ENCODE results near the gene CCDC60. TPM values are rescaled to one million over a fixed set of nuclear protein-coding genes. Genes with fewer than 3 reads are reported as not detected.

CCDC60 gene
- total RNA-seq, 1 donor from 2014 or later = not detected

DNA sequence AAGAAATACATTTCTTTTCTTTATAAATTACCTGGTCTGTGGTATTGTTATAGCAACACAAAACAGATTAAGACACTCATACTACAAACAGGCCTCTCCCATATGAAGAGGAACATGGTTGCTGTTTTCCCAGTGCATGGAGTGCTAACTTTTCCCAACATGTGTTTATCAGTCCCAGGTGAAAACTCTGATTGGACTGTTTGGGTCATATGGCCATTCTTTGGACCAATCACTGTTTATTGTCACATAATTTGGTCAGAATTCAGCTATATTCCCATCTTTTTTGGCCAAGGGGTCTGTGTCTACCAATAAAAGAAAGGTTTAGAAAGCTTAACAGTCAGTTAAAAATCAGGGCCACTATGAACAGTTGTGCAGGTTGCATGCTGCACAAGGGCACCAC, 35.4 kb upstream of the CCDC60 start:
- intact Hi-C loops (cut with DNase I) = no loop called here
- Histone ChIP-seq H3K36me3 (no peaks in the 10 kb centered on the region), H3K27me3 (no peaks in the 10 kb centered on the region), H3K9me3 (no peaks in the 10 kb centered on the region), H3K4me1 (no peaks in the 10 kb centered on the region), H3K27ac (no peak overlapping the region), H3K4me3 (no peak overlapping the region)
- TF ChIP-seq, protein P1, sequence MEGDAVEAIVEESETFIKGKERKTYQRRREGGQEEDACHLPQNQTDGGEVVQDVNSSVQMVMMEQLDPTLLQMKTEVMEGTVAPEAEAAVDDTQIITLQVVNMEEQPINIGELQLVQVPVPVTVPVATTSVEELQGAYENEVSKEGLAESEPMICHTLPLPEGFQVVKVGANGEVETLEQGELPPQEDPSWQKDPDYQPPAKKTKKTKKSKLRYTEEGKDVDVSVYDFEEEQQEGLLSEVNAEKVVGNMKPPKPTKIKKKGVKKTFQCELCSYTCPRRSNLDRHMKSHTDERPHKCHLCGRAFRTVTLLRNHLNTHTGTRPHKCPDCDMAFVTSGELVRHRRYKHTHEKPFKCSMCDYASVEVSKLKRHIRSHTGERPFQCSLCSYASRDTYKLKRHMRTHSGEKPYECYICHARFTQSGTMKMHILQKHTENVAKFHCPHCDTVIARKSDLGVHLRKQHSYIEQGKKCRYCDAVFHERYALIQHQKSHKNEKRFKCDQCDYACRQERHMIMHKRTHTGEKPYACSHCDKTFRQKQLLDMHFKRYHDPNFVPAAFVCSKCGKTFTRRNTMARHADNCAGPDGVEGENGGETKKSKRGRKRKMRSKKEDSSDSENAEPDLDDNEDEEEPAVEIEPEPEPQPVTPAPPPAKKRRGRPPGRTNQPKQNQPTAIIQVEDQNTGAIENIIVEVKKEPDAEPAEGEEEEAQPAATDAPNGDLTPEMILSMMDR (IDR thresholded peaks at IDR 0.05) = no peak
- no peak for DNase-seq (ENCODE audit: low spot score in 2 of 2)

DNA sequence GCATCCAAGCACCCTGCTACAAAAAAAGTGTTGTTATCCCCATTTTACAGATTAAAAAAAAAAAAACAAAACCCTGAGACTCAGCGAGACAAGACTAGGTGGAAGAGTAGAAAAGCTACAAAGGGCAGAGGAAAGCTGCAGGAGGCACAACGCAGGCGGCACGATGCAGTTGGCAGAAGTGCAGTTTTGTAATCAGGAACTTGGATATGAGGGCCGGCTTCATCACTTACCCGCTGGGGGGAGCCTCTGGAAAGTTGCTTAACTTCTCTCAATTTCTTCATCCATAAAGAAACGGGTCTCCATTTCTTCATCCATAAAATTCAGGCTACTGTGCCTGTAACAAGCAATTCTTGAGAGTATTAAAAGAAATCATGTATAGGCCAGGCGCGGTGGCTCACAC, 33.1 kb upstream of the CCDC60 start:
- no peaks in the 10 kb centered on the region for H3K36me3 ChIP-seq
- no peaks in the 10 kb centered on the region for H3K27me3 ChIP-seq
- TF ChIP-seq, protein P1 (IDR thresholded peaks at IDR 0.05) = no peak
- H3K4me3 ChIP-seq = no peak overlapping the region
- H3K27ac ChIP-seq = no peak overlapping the region
- no peaks in the 10 kb centered on the region for H3K9me3 ChIP-seq
- no peaks in the 10 kb centered on the region for H3K4me1 ChIP-seq
- intact Hi-C loops (cut with DNase I) = no loop called here
- no peak for DNase-seq (ENCODE audit: low spot score in 2 of 2)

DNA sequence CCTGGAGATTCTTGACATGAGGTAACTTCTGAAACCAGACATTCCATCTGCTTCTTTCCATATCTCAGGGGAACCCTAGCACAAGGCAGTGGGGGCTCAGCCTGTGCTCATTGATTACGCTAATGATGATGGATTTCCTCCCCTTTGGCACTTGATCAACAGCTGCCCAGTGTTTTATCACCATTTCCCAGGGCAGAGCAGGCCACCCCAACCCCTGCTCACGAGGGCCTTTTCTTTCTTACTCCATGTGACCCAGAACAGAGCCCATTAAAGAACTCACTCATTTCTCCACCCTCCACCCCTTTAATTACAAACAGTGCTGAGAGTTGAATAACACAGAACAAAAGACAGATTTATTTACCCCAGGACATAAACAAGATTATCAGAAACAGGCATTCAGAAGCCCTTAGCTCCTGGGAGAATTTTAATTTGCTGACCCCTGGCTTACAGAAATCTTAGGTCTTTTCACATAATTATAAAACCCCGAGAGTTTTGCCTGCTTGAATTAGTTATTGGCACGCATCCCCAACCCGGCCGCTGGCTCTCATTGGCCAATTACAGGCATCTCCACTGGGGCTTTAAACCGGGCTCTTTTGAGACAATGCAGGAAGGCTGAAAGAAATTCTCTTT, 32.0 kb upstream of the CCDC60 start:
- TF ChIP-seq, protein P1 (IDR thresholded peaks at IDR 0.05) = no peak
- Histone ChIP-seq H3K36me3 (no peaks in the 10 kb centered on the region), H3K27ac (no peak overlapping the region), H3K9me3 (no peaks in the 10 kb centered on the region), H3K4me1 (no peaks in the 10 kb centered on the region), H3K27me3 (no peaks in the 10 kb centered on the region), H3K4me3 (no peak overlapping the region)
- intact Hi-C loops (cut with DNase I) = no loop called here
- no peak for DNase-seq (ENCODE audit: low spot score in 2 of 2)

DNA sequence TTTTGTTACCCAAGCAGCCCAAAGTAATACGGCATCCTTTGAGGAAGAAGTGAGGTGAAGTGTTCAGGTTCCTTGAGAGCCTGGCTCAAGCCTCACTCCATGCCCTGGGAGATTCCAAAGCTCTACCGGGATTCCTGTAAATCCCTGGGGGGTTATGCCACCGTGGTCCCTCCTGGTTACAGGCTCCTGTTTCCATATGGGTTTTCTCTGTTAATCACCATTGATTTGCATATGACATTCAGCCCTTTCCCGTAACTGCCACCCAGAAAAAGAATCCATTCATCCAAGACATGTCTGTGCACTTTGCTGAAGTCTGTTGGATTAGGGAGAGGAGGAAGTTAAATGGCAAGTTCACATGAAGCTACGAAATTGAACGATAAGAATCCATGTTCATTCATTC, 27.9 kb upstream of the CCDC60 start:
- Histone ChIP-seq H3K9me3 (no peaks in the 10 kb centered on the region), H3K27me3 (no peaks in the 10 kb centered on the region), H3K4me3 (no peak overlapping the region), H3K27ac (no peak overlapping the region), H3K4me1 (no peaks in the 10 kb centered on the region), H3K36me3 (no peaks in the 10 kb centered on the region)
- intact Hi-C loops (cut with DNase I) = no loop called here
- no peak for DNase-seq (ENCODE audit: low spot score in 2 of 2)
- TF ChIP-seq, protein P1 (IDR thresholded peaks at IDR 0.05) = no peak

DNA sequence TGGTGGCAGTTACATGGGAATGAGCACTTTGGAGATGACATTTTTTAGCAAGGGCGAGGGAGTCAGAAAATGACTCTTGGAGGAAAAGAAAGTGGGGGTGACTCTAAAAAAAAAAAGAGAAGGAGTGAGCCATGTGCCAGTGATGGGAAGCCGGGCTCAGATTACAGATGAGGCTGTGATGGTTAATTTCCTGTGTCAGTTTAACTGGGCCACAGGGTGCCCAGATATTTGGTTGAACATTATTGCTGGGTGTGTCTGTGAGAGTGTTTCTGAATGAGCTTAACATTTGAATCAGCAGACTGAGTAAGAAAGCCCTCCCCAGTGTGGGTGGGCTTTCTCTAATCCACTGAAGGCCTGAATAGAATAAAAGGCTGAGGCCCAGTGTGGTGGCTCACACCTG, 26.8 kb upstream of the CCDC60 start:
- intact Hi-C loops (cut with DNase I) = no loop called here
- no peak overlapping the region for H3K4me3 ChIP-seq
- TF ChIP-seq, protein P1 (IDR thresholded peaks at IDR 0.05) = no peak

More for the DNA sequence above, 26.8 kb upstream of the CCDC60 start:
- Histone ChIP-seq H3K9me3 (no peaks in the 10 kb centered on the region), H3K4me1 (no peaks in the 10 kb centered on the region), H3K27me3 (no peaks in the 10 kb centered on the region), H3K27ac (no peak overlapping the region), H3K36me3 (no peaks in the 10 kb centered on the region)
- no peak for DNase-seq (ENCODE audit: low spot score in 2 of 2)

Data from ascending aorta (tissue), 2 donors.